Upper lobe of left lung (tissue), 6 donors: ENCODE results near the gene KCNC2. TPM values are rescaled to one million over a fixed set of nuclear protein-coding genes. Genes with fewer than 3 reads are reported as not detected.

Experiments
- ATAC-seq, 2 donors: fragments of 200-7000 bp; cut with Tn5 transposase; one replicate each; pipeline ENCODE4 v1.9.1; 2022; ENCODE audit warnings: mild to moderate bottlenecking in 2 of 2, moderate library complexity in 2 of 2; ENCODE audit not compliant: low FRiP score in 2 of 2
- DNase-seq, 2 donors: peaks; one replicate each; pipeline ENCODE4 v3.0.0-alpha.2; 2019 to 2020
- H3K27ac ChIP-seq, 4 donors: fragments of 200-600 bp; sonication (generic); one replicate each; pipeline ENCODE4 v1.5.1; 2016 to 2019
- H3K27me3 ChIP-seq, 4 donors: fragments of 200-600 bp; sonication (generic); one replicate each; pipeline ENCODE4 v1.5.1; 2017 to 2019
- H3K36me3 ChIP-seq, 4 donors: fragments of 200-600 bp; sonication (generic); one replicate each; pipeline ENCODE4 v1.5.1; 2016 to 2019
- H3K4me1 ChIP-seq, 4 donors: fragments of 200-600 bp; sonication (generic); one replicate each; pipeline ENCODE4 v1.5.1; 2018 to 2019
- H3K4me3 ChIP-seq, 4 donors: fragments of 200-600 bp; sonication (generic); one replicate each; pipeline ENCODE4 v1.5.1; 2017 to 2019; ENCODE audit warnings: mild to moderate bottlenecking in 2 of 4, moderate library complexity in 1 of 4
- H3K9me3 ChIP-seq, 4 donors: fragments of 200-600 bp; sonication (generic); one replicate each; pipeline ENCODE4 v1.5.1; 2018 to 2019
- CTCF ChIP-seq, 6 experiments: fragments of 450-650 bp in 4 of 6; fragments of 200-600 bp in 2 of 6; sonication (generic) in 2 of 6; IDR thresholded peaks; one replicate each; pipeline ENCODE4 v1.5.1; 2016 to 2019; ENCODE audit warnings: antibody characterized with exemption in 6 of 6
- EP300 ChIP-seq, 4 donors: sonication (generic); formaldehyde crosslinking; IDR thresholded peaks; one replicate each; pipeline ENCODE4 v1.5.1; 2017; ENCODE audit warnings: antibody characterized with exemption in 4 of 4, control low read depth in 2 of 4
- POLR2A ChIP-seq, 4 donors: fragments of 450-650 bp; IDR thresholded peaks; one replicate each; pipeline ENCODE4 v1.5.1; 2016 to 2017; ENCODE audit warnings: antibody characterized with exemption in 4 of 4, mild to moderate bottlenecking in 2 of 4
- POLR2AphosphoS5 ChIP-seq, 2 donors: sonication (generic); formaldehyde crosslinking; IDR thresholded peaks; one replicate each; pipeline ENCODE4 v1.5.1; 2017; ENCODE audit warnings: antibody characterized with exemption in 2 of 2
- WGBS, 2 donors: methylation state at CpG; one replicate each; pipeline ENCODE4 v1.1.5; 2017 to 2018; 5-methylcytosine and 5-hydroxymethylcytosine counted together
- total RNA-seq, 6 donors: library from RNA; depleted of rRNA in 4 of 6; stranded (reverse); fragments of >200 nt in 4 of 6; gene quantifications; one replicate each; pipeline versions ENCODE4 v1.1.0 to v1.2.1, GENCODE V29; 2016 to 2021
- donor health status: DM: no; HTN: no; CAD: no; lungs with moderate emphysema.
- donor health status: DM: no; HTN: yes; CAD: no; lungs with severe emphysema.

KCNC2 gene
- total RNA-seq, 6 donors from 2014 or later, result not detected

- no peak for ATAC-seq
- Histone ChIP-seq H3K27me3 (peaks cover 0 to 26% (median 12%) of the 10 kb centered on the region in 4 donors), H3K9me3 (peaks cover 0 to 4% (median 0%) of the 10 kb centered on the region in 4 donors), H3K4me3 (no peak overlapping the region), H3K27ac (no peak overlapping the region), H3K4me1 (peaks cover 0 to 13% (median 0%) of the 10 kb centered on the region in 4 donors), H3K36me3 (no peaks in the 10 kb centered on the region)
- 11 to 20% methylated on average over 8 to 71 of the region's 78 CpGs for WGBS, 2 donors
- TF ChIP-seq EP300 (IDR thresholded peaks at IDR 0.05) (no peak), POLR2AphosphoS5 (IDR thresholded peaks at IDR 0.05) (no peak), POLR2A (IDR thresholded peaks at IDR 0.05) (no peak), CTCF (IDR thresholded peaks at IDR 0.05) (no peak)
- peak in 1 of 2 donors; percentile 81 for DNase-seq
Observed at GRCh38 chr12:75207338-75208083, 2.1 kb downstream of the KCNC2 start.

GRCh38 chr12:75205558-75205957, 4.1 kb downstream of the KCNC2 start:
- Histone ChIP-seq H3K4me1 (peaks cover 0 to 13% (median 0%) of the 10 kb centered on the region in 4 donors), H3K9me3 (peaks cover 0 to 4% (median 0%) of the 10 kb centered on the region in 4 donors), H3K36me3 (no peaks in the 10 kb centered on the region), H3K27ac (no peak overlapping the region), H3K4me3 (no peak overlapping the region), H3K27me3 (peaks cover 0 to 26% (median 12%) of the 10 kb centered on the region in 4 donors)
- WGBS, 2 donors, result 59 to 78% methylated on average over 1 of the region's 1 CpG
- no peak for DNase-seq
- no peak for ATAC-seq
- TF ChIP-seq EP300 (IDR thresholded peaks at IDR 0.05) (no peak), CTCF (IDR thresholded peaks at IDR 0.05) (no peak), POLR2AphosphoS5 (IDR thresholded peaks at IDR 0.05) (no peak), POLR2A (IDR thresholded peaks at IDR 0.05) (no peak)

DNA sequence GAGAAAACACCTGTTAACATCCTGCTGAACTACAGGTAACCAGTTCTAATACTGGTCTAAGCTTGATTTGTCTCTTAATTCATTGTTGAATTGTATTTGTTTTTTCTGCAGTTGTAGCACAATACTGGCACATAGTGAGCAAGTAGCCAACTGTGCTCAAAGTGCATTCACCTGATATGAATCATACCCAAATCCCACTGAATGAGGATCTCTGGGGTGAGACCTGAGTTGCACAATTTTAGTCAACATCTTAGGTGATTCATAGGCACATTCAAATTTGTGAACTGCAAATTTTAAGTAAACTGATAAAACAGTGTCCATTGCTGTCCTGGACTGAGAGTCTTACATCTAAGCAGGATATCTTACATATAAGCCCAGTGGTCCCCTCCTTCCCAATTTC, 12.8 kb downstream of the KCNC2 start:
- ATAC-seq (no peak), DNase-seq (no peak)
- H3K27me3 ChIP-seq, result no peaks in the 10 kb centered on the region
- H3K27ac ChIP-seq, result no peak overlapping the region
- TF ChIP-seq CTCF (IDR thresholded peaks at IDR 0.05), result no peak
- TF ChIP-seq POLR2AphosphoS5 (IDR thresholded peaks at IDR 0.05), result no peak
- TF ChIP-seq POLR2A (IDR thresholded peaks at IDR 0.05), result no peak
- TF ChIP-seq EP300 (IDR thresholded peaks at IDR 0.05), result no peak
- H3K9me3 ChIP-seq, result no peaks in the 10 kb centered on the region
- H3K36me3 ChIP-seq, result no peaks in the 10 kb centered on the region
- H3K4me1 ChIP-seq, result no peaks in the 10 kb centered on the region
- H3K4me3 ChIP-seq, result no peak overlapping the region

DNA sequence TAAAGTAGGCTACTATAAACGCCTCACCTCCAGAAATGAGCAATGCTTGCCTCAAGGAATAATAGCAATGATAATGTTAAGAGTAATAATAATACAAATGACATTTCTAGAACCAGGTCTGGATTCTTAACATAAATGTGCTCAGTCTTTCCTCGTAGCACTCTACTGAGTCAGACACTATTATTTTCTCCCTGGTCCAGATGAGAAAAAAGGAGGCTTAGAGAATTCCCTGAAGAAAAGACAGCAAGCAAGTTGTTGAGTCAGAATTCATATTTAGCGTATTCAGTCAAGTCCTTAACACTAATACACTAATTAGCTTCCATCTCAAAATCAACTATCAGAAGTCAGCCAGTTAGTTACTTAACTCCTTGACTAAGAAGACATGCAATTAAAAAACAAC, 13.2 kb downstream of the KCNC2 start:
- no peak overlapping the region for H3K27ac ChIP-seq
- H3K9me3 ChIP-seq, result no peaks in the 10 kb centered on the region
- DNase-seq (no peak), ATAC-seq (no peak)
- H3K36me3 ChIP-seq, result no peaks in the 10 kb centered on the region
- no peak overlapping the region for H3K4me3 ChIP-seq
- 81 to 85% methylated on average over 3 of the region's 3 CpGs for WGBS, 2 donors
- no peak for TF ChIP-seq EP300 (IDR thresholded peaks at IDR 0.05)
- no peak for TF ChIP-seq POLR2A (IDR thresholded peaks at IDR 0.05)
- TF ChIP-seq CTCF (IDR thresholded peaks at IDR 0.05), result no peak
- no peak for TF ChIP-seq POLR2AphosphoS5 (IDR thresholded peaks at IDR 0.05)
- no peaks in the 10 kb centered on the region for H3K27me3 ChIP-seq
- no peaks in the 10 kb centered on the region for H3K4me1 ChIP-seq

DNA sequence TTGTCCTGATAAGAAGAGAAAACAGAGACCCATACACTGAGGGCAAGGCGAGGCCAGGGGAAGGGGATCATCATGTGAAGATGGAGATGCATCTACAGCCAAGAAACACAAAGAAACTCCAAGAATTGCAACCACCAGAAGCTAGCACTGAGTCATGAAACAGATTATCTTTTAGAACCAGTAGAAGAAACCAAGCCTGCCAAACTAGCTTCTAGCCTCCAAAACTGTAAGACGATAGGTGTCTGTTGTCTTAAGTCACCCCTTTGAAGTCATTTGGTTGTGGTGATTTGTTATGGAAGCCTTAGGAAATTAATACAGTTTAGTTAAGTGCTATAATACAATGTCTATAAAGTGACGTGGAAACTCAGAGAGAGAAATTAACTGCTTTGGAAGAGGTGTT, 15.4 kb downstream of the KCNC2 start:
- 70 to 81% methylated on average over 3 of the region's 3 CpGs for WGBS, 2 donors
- Histone ChIP-seq H3K36me3 (no peaks in the 10 kb centered on the region), H3K9me3 (no peaks in the 10 kb centered on the region), H3K27ac (no peak overlapping the region), H3K4me1 (no peaks in the 10 kb centered on the region), H3K4me3 (no peak overlapping the region), H3K27me3 (no peaks in the 10 kb centered on the region)
- TF ChIP-seq CTCF (IDR thresholded peaks at IDR 0.05), result no peak
- no peak for ATAC-seq
- no peak for DNase-seq
